ENCODE data around the gene NLN.
"Not testable (repeated sequence)": the region's sequence is repeated elsewhere in the genome, so short reads cannot be mapped to it uniquely, and the experiment has no call there.

The NLN gene

GRCh38 chr5:65704621-65705239, 17.3 kb upstream of the NLN start:
- H3K27me3 ChIP-seq (ENCODE audit: low read depth, low read length), result no peaks in the 10 kb centered on the region
- H3K4me1 ChIP-seq (ENCODE audit: control insufficient read depth in 1 of 2, insufficient read depth in 2 of 2, low read length in 2 of 2), result no peaks in the 10 kb centered on the region
- no peaks in the 10 kb centered on the region for H3K9me3 ChIP-seq (ENCODE audit: control insufficient read depth in 1 of 2, low read length in 2 of 2)
- no peak overlapping the region for H3K4me3 ChIP-seq (ENCODE audit: low read depth in 1 of 2, low read length in 2 of 2)
- no peak overlapping the region for H3K27ac ChIP-seq (ENCODE audit: low read length)
- peaks cover 0 to 14% of the 10 kb centered on the region in 2 donors for H3K36me3 ChIP-seq (ENCODE audit: control insufficient read depth in 1 of 2, insufficient read depth in 2 of 2, low read length in 2 of 2)

- H3K27me3 ChIP-seq (ENCODE audit: low read depth, low read length), result no peaks in the 10 kb centered on the region
- H3K27ac ChIP-seq (ENCODE audit: low read length), result no peak overlapping the region
- peaks cover 0 to 20% of the 10 kb centered on the region in 2 donors for H3K36me3 ChIP-seq (ENCODE audit: control insufficient read depth in 1 of 2, insufficient read depth in 2 of 2, low read length in 2 of 2)
- H3K9me3 ChIP-seq (ENCODE audit: control insufficient read depth in 1 of 2, low read length in 2 of 2), result no peaks in the 10 kb centered on the region
- no peak overlapping the region for H3K4me3 ChIP-seq (ENCODE audit: low read depth in 1 of 2, low read length in 2 of 2)
- no peaks in the 10 kb centered on the region for H3K4me1 ChIP-seq (ENCODE audit: control insufficient read depth in 1 of 2, insufficient read depth in 2 of 2, low read length in 2 of 2)
Observed at GRCh38 chr5:65707663-65708062, 14.3 kb upstream of the NLN start.

- no peak overlapping the region for H3K4me3 ChIP-seq (ENCODE audit: low read depth in 1 of 2, low read length in 2 of 2)
- H3K9me3 ChIP-seq (ENCODE audit: control insufficient read depth in 1 of 2, low read length in 2 of 2), result no peaks in the 10 kb centered on the region
- H3K27me3 ChIP-seq (ENCODE audit: low read depth, low read length), result no peaks in the 10 kb centered on the region
- H3K36me3 ChIP-seq (ENCODE audit: control insufficient read depth in 1 of 2, insufficient read depth in 2 of 2, low read length in 2 of 2), result peaks cover 0 to 15% of the 10 kb centered on the region in 2 donors
- no peaks in the 10 kb centered on the region for H3K4me1 ChIP-seq (ENCODE audit: control insufficient read depth in 1 of 2, insufficient read depth in 2 of 2, low read length in 2 of 2)
- H3K27ac ChIP-seq (ENCODE audit: low read length), result no peak overlapping the region
Observed at GRCh38 chr5:65708145-65708544, 13.9 kb upstream of the NLN start.

- peaks cover 0 to 14% of the 10 kb centered on the region in 2 donors for H3K4me1 ChIP-seq (ENCODE audit: control insufficient read depth in 1 of 2, insufficient read depth in 2 of 2, low read length in 2 of 2)
- H3K4me3 ChIP-seq (ENCODE audit: low read depth in 1 of 2, low read length in 2 of 2), result no peak overlapping the region
- H3K27ac ChIP-seq (ENCODE audit: low read length), result no peak overlapping the region
- H3K27me3 ChIP-seq (ENCODE audit: low read depth, low read length), result no peaks in the 10 kb centered on the region
- H3K9me3 ChIP-seq (ENCODE audit: control insufficient read depth in 1 of 2, low read length in 2 of 2), result no peaks in the 10 kb centered on the region
- H3K36me3 ChIP-seq (ENCODE audit: control insufficient read depth in 1 of 2, insufficient read depth in 2 of 2, low read length in 2 of 2), result peaks cover 0 to 4% of the 10 kb centered on the region in 2 donors
Observed at GRCh38 chr5:65718576-65719310, 3.3 kb upstream of the NLN start.

- peak overlapping the region; percentile 88 to 99 for H3K4me3 ChIP-seq (ENCODE audit: low read depth in 1 of 2, low read length in 2 of 2)
- H3K27me3 ChIP-seq (ENCODE audit: low read depth, low read length), result no peaks in the 10 kb centered on the region
- peaks cover 0 to 4% of the 10 kb centered on the region in 2 donors for H3K36me3 ChIP-seq (ENCODE audit: control insufficient read depth in 1 of 2, insufficient read depth in 2 of 2, low read length in 2 of 2)
- no peaks in the 10 kb centered on the region for H3K9me3 ChIP-seq (ENCODE audit: control insufficient read depth in 1 of 2, low read length in 2 of 2)
- H3K4me1 ChIP-seq (ENCODE audit: control insufficient read depth in 1 of 2, insufficient read depth in 2 of 2, low read length in 2 of 2), result peaks cover 0 to 14% of the 10 kb centered on the region in 2 donors
- H3K27ac ChIP-seq (ENCODE audit: low read length), result peak overlapping the region; percentile 29
Observed at GRCh38 chr5:65721050-65721719, 820 bp upstream of the NLN start.

GRCh38 chr5:65722575-65723403, 784 bp downstream of the NLN start:
- Histone ChIP-seq H3K9me3 (ENCODE audit: control insufficient read depth in 1 of 2, low read length in 2 of 2) (no peaks in the 10 kb centered on the region), H3K27me3 (ENCODE audit: low read depth, low read length) (no peaks in the 10 kb centered on the region), H3K4me1 (ENCODE audit: control insufficient read depth in 1 of 2, insufficient read depth in 2 of 2, low read length in 2 of 2) (peaks cover 0 to 14% of the 10 kb centered on the region in 2 donors), H3K36me3 (ENCODE audit: control insufficient read depth in 1 of 2, insufficient read depth in 2 of 2, low read length in 2 of 2) (peaks cover 0 to 2% of the 10 kb centered on the region in 2 donors), H3K27ac (ENCODE audit: low read length) (peak overlapping the region; percentile 54), H3K4me3 (ENCODE audit: low read depth in 1 of 2, low read length in 2 of 2) (peak overlapping the region; percentile 82 to 99)

- Histone ChIP-seq H3K4me3 (ENCODE audit: low read depth in 1 of 2, low read length in 2 of 2) (no peak overlapping the region), H3K9me3 (ENCODE audit: control insufficient read depth in 1 of 2, low read length in 2 of 2) (no peaks in the 10 kb centered on the region), H3K36me3 (ENCODE audit: control insufficient read depth in 1 of 2, insufficient read depth in 2 of 2, low read length in 2 of 2) (no peaks in the 10 kb centered on the region), H3K4me1 (ENCODE audit: control insufficient read depth in 1 of 2, insufficient read depth in 2 of 2, low read length in 2 of 2) (peaks cover 0 to 4% of the 10 kb centered on the region in 2 donors), H3K27ac (ENCODE audit: low read length) (no peak overlapping the region), H3K27me3 (ENCODE audit: low read depth, low read length) (no peaks in the 10 kb centered on the region)
Observed at GRCh38 chr5:65727491-65728156, 5.6 kb downstream of the NLN start.

- Histone ChIP-seq H3K27me3 (ENCODE audit: low read depth, low read length) (no peaks in the 10 kb centered on the region), H3K4me3 (ENCODE audit: low read depth in 1 of 2, low read length in 2 of 2) (no peak overlapping the region), H3K4me1 (ENCODE audit: control insufficient read depth in 1 of 2, insufficient read depth in 2 of 2, low read length in 2 of 2) (peaks cover 0 to under 1% of the 10 kb centered on the region in 2 donors), H3K9me3 (ENCODE audit: control insufficient read depth in 1 of 2, low read length in 2 of 2) (no peaks in the 10 kb centered on the region), H3K36me3 (ENCODE audit: control insufficient read depth in 1 of 2, insufficient read depth in 2 of 2, low read length in 2 of 2) (no peaks in the 10 kb centered on the region), H3K27ac (ENCODE audit: low read length) (no peak overlapping the region)
Observed at GRCh38 chr5:65728218-65728617, 6.2 kb downstream of the NLN start.

- H3K4me3 ChIP-seq (ENCODE audit: low read depth in 1 of 2, low read length in 2 of 2), result no peak overlapping the region
- no peaks in the 10 kb centered on the region for H3K4me1 ChIP-seq (ENCODE audit: control insufficient read depth in 1 of 2, insufficient read depth in 2 of 2, low read length in 2 of 2)
- no peaks in the 10 kb centered on the region for H3K9me3 ChIP-seq (ENCODE audit: control insufficient read depth in 1 of 2, low read length in 2 of 2)
- H3K36me3 ChIP-seq (ENCODE audit: control insufficient read depth in 1 of 2, insufficient read depth in 2 of 2, low read length in 2 of 2), result no peaks in the 10 kb centered on the region
- no peaks in the 10 kb centered on the region for H3K27me3 ChIP-seq (ENCODE audit: low read depth, low read length)
- no peak overlapping the region for H3K27ac ChIP-seq (ENCODE audit: low read length)
Observed at GRCh38 chr5:65730910-65731309, 8.9 kb downstream of the NLN start.

- not testable (repeated sequence) for H3K4me3 ChIP-seq (ENCODE audit: low read depth in 1 of 2, low read length in 2 of 2); H3K36me3 ChIP-seq (ENCODE audit: control insufficient read depth in 1 of 2, insufficient read depth in 2 of 2, low read length in 2 of 2); H3K4me1 ChIP-seq (ENCODE audit: control insufficient read depth in 1 of 2, insufficient read depth in 2 of 2, low read length in 2 of 2); H3K27me3 ChIP-seq (ENCODE audit: low read depth, low read length); H3K27ac ChIP-seq (ENCODE audit: low read length); H3K9me3 ChIP-seq (ENCODE audit: control insufficient read depth in 1 of 2, low read length in 2 of 2)
Observed at GRCh38 chr5:65732046-65732445, 10.0 kb downstream of the NLN start.

Data from muscle layer of duodenum (tissue), 2 donors.